Upper lobe of left lung (tissue), 4 donors: ENCODE data around the gene ASIC1.

Experiments used
- EP300 ChIP-seq, 4 donors: sonication (generic); formaldehyde crosslinking; IDR thresholded peaks; one replicate each; pipeline ENCODE4 v1.5.1; 2017; ENCODE audit warnings: antibody characterized with exemption in 4 of 4, control low read depth in 2 of 4
- POLR2A ChIP-seq, 4 donors: fragments of 450-650 bp; IDR thresholded peaks; one replicate each; pipeline ENCODE4 v1.5.1; 2016 to 2017; ENCODE audit warnings: antibody characterized with exemption in 4 of 4, mild to moderate bottlenecking in 2 of 4
- TF ChIP-seq, protein P1 (sequence below), 6 experiments: fragments of 450-650 bp in 4 of 6; fragments of 200-600 bp in 2 of 6; sonication (generic) in 2 of 6; IDR thresholded peaks; one replicate each; pipeline ENCODE4 v1.5.1; 2016 to 2019; ENCODE audit warnings: antibody characterized with exemption in 6 of 6

- TF ChIP-seq, protein P1, sequence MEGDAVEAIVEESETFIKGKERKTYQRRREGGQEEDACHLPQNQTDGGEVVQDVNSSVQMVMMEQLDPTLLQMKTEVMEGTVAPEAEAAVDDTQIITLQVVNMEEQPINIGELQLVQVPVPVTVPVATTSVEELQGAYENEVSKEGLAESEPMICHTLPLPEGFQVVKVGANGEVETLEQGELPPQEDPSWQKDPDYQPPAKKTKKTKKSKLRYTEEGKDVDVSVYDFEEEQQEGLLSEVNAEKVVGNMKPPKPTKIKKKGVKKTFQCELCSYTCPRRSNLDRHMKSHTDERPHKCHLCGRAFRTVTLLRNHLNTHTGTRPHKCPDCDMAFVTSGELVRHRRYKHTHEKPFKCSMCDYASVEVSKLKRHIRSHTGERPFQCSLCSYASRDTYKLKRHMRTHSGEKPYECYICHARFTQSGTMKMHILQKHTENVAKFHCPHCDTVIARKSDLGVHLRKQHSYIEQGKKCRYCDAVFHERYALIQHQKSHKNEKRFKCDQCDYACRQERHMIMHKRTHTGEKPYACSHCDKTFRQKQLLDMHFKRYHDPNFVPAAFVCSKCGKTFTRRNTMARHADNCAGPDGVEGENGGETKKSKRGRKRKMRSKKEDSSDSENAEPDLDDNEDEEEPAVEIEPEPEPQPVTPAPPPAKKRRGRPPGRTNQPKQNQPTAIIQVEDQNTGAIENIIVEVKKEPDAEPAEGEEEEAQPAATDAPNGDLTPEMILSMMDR (IDR thresholded peaks at IDR 0.05) = no peak
- no peak for TF ChIP-seq POLR2A (IDR thresholded peaks at IDR 0.05)
- TF ChIP-seq EP300 (IDR thresholded peaks at IDR 0.05) = no peak
Observed at GRCh38 chr12:50120521-50120920, 63.1 kb downstream of the ASIC1 start.
